Lung (tissue), 12 donors: ENCODE measurements around the gene OXNAD1. TPM values are rescaled to one million over a fixed set of nuclear protein-coding genes. Genes with fewer than 3 reads are reported as not detected.

ENCODE experiments used
- ATAC-seq: fragments of 200-7000 bp; cut with Tn5 transposase; one replicate; pipeline ENCODE4 v1.9.1; 2020; ENCODE audit warnings: moderate number of reproducible peaks; ENCODE audit not compliant: insufficient read depth, low FRiP score
- DNase-seq, 3 donors: peaks; one replicate each; pipeline ENCODE4 v3.0.0-alpha.2; 2013 to 2017
- H3K27ac ChIP-seq, 2 donors: one replicate each; pipeline ENCODE4 v1.5.1; 2013; ENCODE audit warnings: mild to moderate bottlenecking in 2 of 2, moderate library complexity in 2 of 2, control low read depth in 1 of 2, inconsistent platforms in 1 of 2, low read depth in 1 of 2, low read length in 1 of 2
- H3K27me3 ChIP-seq, 3 donors: one replicate each; pipeline ENCODE4 v1.5.1; 2013; ENCODE audit warnings: low read length in 2 of 3; ENCODE audit not compliant: control insufficient read depth in 3 of 3, insufficient read depth in 3 of 3
- H3K36me3 ChIP-seq, 4 donors: one replicate each; pipeline ENCODE4 v1.5.1; 2013; ENCODE audit warnings: low read length in 4 of 4, mild to moderate bottlenecking in 1 of 4, moderate library complexity in 1 of 4; ENCODE audit not compliant: control insufficient read depth in 4 of 4, insufficient read depth in 4 of 4
- H3K4me1 ChIP-seq, 5 donors: one replicate each; pipeline ENCODE4 v1.5.1; 2013; ENCODE audit warnings: low read length in 5 of 5, mild to moderate bottlenecking in 2 of 5, moderate library complexity in 1 of 5; ENCODE audit not compliant: control insufficient read depth in 5 of 5, insufficient read depth in 5 of 5
- H3K4me3 ChIP-seq: one replicate; pipeline ENCODE4 v1.5.1; 2013; ENCODE audit warnings: mild to moderate bottlenecking, control low read depth, moderate library complexity
- H3K9ac ChIP-seq, 2 donors: one replicate each; pipeline ENCODE4 v1.5.1; 2013; ENCODE audit warnings: low read length in 2 of 2, control low read depth in 1 of 2; ENCODE audit not compliant: insufficient read depth in 1 of 2
- H3K9me3 ChIP-seq, 4 donors: one replicate each; pipeline ENCODE4 v1.5.1; 2013; ENCODE audit warnings: low read length in 3 of 4, mild to moderate bottlenecking in 1 of 4, moderate library complexity in 1 of 4; ENCODE audit not compliant: control insufficient read depth in 4 of 4, insufficient read depth in 3 of 4
- CTCF ChIP-seq: IDR thresholded peaks from 2 replicates; pipeline ENCODE4 v1.5.1; 2012; ENCODE audit warnings: mild to moderate bottlenecking; ENCODE audit errors: control extremely low read depth, extremely low read depth
- WGBS, 2 donors: extraction: QIAGEN DNeasy Blood & Tissue Kit; methylation state at CpG; one replicate each; pipeline ENCODE4 v1.1.7; 2013; 5-methylcytosine and 5-hydroxymethylcytosine counted together
- polyA plus RNA-seq, 2 donors: library from polyadenylated mRNA; stranded (reverse); fragments of 200-250 nt; gene quantifications; one replicate each; pipeline ENCODE4 v1.2.1, GENCODE V29; 2013
- total RNA-seq, 2 donors: library from RNA; depleted of rRNA in 1 of 2; stranded (reverse); fragments of >200 nt in 1 of 2; gene quantifications; one replicate each; pipeline ENCODE4 v1.2.1, GENCODE V29; 2014 to 2021
- donor health status: control.
- donor health status: control.
- donor health status: Bipolar disorder and iron deficiency.
- donor health status: healthy.
- donor health status: DM: yes; HTN: yes; CAD: no.

The OXNAD1 gene
- total and polyA plus RNA-seq, 4 donors = 4.4 to 23.4 (median 9.4) TPM

- H3K27ac ChIP-seq = no peak overlapping the region
- H3K9me3 ChIP-seq = no peaks in the 10 kb centered on the region
- WGBS, 2 donors = 99 to 100% methylated on average over 1 of the region's 1 CpG
- DNase-seq (no peak), ATAC-seq (no peak)
- H3K36me3 ChIP-seq = peaks cover 0 to 8% (median 6%) of the 10 kb centered on the region in 4 donors
- no peak overlapping the region for H3K9ac ChIP-seq
- no peaks in the 10 kb centered on the region for H3K27me3 ChIP-seq
- no peak for TF ChIP-seq CTCF
- peaks cover 0 to 29% (median 0%) of the 10 kb centered on the region in 5 donors for H3K4me1 ChIP-seq
- no peak overlapping the region for H3K4me3 ChIP-seq
Measured at GRCh38 chr3:16284633-16285032, 19.6 kb downstream of the OXNAD1 start.

GRCh38 chr3:16286161-16286560 lies 21.1 kb downstream of the OXNAD1 start:
- peaks cover 0 to 8% (median 6%) of the 10 kb centered on the region in 4 donors for H3K36me3 ChIP-seq
- no peaks in the 10 kb centered on the region for H3K27me3 ChIP-seq
- no peaks in the 10 kb centered on the region for H3K9me3 ChIP-seq
- no peak overlapping the region for H3K9ac ChIP-seq
- WGBS, 2 donors = 66 to 90% methylated on average over 3 of the region's 3 CpGs
- no peak for ATAC-seq
- H3K4me1 ChIP-seq = peaks cover 0 to 32% (median 1%) of the 10 kb centered on the region in 5 donors
- no peak for TF ChIP-seq CTCF
- H3K4me3 ChIP-seq = no peak overlapping the region
- H3K27ac ChIP-seq = peak overlapping the region in 1 of 2 donors; percentile 71
- DNase-seq = no peak

GRCh38 chr3:16286751-16287543 lies 21.9 kb downstream of the OXNAD1 start:
- Histone ChIP-seq H3K4me3 (no peak overlapping the region), H3K27ac (peak overlapping the region in 1 of 2 donors; percentile 71), H3K4me1 (peaks cover 0 to 37% (median 1%) of the 10 kb centered on the region in 5 donors), H3K27me3 (no peaks in the 10 kb centered on the region), H3K9me3 (no peaks in the 10 kb centered on the region), H3K9ac (no peak overlapping the region), H3K36me3 (peaks cover 0 to 8% (median 6%) of the 10 kb centered on the region in 4 donors)
- no peak for TF ChIP-seq CTCF
- ATAC-seq (no peak), DNase-seq (no peak)
- WGBS, 2 donors = 47 to 60% methylated on average over 6 of the region's 6 CpGs
